ENCODE data around the gene LGALS3. TPM values are rescaled to one million over a fixed set of nuclear protein-coding genes. Genes with fewer than 3 reads are reported as not detected.

Gene LGALS3
- total RNA-seq, 2 experiments from 2014 or later: 88.3 to 138 TPM

DNA sequence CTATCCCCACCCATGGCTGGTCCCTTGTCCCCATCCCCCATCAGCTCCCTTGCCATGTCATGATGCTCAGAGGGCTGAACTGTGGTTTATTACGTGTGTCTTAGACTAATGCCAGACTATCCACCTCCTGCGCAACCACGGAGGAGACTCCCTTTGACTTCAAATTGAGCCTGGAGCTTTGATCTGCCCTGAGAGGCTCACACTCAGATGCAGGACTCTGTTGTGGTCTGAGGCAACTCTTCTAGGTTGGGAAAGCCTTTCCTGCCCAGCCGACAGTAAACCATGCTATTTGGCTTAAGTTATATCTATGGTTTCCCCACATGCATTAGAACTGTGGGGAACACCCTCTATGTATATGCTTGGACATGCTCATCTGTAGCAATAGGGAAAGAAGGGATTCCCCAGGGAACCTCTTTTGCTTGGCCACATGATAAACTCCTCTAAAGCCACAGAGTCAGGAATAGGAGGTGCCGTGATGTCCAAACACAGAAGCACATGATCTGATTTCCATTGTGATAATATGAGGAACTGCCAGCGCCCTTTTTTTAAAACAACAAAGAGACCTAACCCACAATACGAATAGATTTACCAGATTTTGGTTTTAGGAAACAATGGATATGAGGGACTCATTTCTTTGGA is 11.1 kb upstream of the LGALS3 start:
- no peaks in the 10 kb centered on the region for H3K9me3 Mint-ChIP-seq (ENCODE audit: low read depth)
- peaks cover 4% of the 10 kb centered on the region for H3K27me3 Mint-ChIP-seq
- CTCF ChIA-PET: interaction anchor here (1.0 to 1.4 kb wide), 7 partner anchors 10 to 25 kb away, joined by 3 to 9 read pairs (median 3); partner anchors contain the start of gene LGALS3
- H3K27ac Mint-ChIP-seq: no peak overlapping the region
- DNase-seq (no peak), ATAC-seq (no peak)
- peaks cover 4% of the 10 kb centered on the region for H3K4me1 Mint-ChIP-seq
- H3K4me3 Mint-ChIP-seq: no peak overlapping the region
- no peaks in the 10 kb centered on the region for H3K36me3 Mint-ChIP-seq

DNA sequence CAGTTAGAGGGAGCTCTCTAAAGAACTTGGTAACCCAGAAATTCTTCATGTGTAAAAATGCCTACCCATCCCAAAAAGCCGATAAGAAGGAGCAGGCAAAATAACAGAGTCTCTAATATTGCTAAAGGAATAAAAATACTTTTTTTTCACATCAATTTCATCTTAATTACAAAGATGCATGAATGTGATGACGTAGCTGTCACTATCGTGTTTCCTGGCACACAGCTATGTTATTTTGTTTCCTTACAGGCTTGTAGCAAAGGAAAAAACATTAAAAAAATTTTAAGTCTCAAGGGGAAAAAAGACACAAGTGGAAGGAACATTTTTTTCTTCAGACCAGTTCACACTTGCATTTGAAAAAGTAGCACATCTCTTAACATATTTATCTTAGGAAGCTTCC is 10.3 kb upstream of the LGALS3 start:
- H3K36me3 Mint-ChIP-seq: no peaks in the 10 kb centered on the region
- H3K27ac Mint-ChIP-seq: no peak overlapping the region
- H3K4me1 Mint-ChIP-seq: peaks cover 4% of the 10 kb centered on the region
- H3K27me3 Mint-ChIP-seq: peaks cover 4% of the 10 kb centered on the region
- no peak overlapping the region for H3K4me3 Mint-ChIP-seq
- no peaks in the 10 kb centered on the region for H3K9me3 Mint-ChIP-seq (ENCODE audit: low read depth)
- ATAC-seq (no peak), DNase-seq (no peak)
- CTCF ChIA-PET: interaction anchor here (1.0 to 1.4 kb wide), 7 partner anchors 10 to 21 kb away, joined by 3 to 9 read pairs (median 3); partner anchors contain the start of gene LGALS3

DNA sequence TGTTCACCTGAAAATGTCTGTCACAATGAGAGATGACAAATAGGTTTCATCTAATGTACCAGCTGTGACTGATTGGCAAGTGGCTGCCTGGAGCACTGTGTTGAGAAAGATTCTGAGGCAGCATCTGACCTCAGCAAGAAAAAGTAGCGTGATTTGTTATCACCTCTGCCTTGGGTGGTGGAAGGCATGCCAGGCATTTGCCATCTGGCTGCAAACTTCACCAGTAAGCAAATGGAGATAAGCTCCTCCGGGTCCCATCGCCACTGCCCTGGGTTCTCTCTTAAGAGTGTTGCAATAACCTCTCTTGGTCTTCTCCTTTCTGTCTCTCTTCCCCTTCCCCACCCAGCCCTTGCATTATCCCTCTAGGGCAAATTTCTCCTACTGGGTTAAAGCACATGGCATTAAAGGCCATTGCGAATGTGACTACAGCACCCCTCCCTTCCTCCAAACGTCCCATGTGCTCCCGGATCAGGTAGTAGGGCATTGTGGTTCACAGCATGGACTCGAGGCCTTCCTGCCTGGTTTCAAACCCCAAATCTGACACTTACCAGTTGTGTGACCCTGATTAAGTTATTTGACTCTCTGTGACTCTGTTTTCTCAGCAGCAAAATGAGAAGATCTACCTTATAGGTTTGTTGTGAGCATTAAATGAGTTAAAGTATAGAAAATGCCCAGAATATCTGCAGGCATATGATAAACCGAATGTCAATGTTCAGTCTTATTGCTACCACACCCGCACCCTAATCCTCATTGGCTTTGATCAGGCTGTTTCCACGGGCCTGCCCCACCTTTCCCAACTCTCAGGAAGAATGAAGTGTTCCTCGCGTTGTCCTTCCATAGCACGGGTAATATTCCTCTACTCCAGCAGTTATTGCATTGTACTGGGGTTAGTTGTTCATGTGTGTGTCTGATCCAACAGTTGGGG is 8.2 kb upstream of the LGALS3 start:
- CTCF ChIA-PET: no interaction called here
- Mint-ChIP-seq H3K36me3 (no peaks in the 10 kb centered on the region), H3K4me1 (peaks cover 21% of the 10 kb centered on the region), H3K27me3 (peaks cover 4% of the 10 kb centered on the region), H3K27ac (no peak overlapping the region), H3K4me3 (no peak overlapping the region), H3K9me3 (ENCODE audit: low read depth) (no peaks in the 10 kb centered on the region)
- no peak for DNase-seq
- no peak for ATAC-seq

DNA sequence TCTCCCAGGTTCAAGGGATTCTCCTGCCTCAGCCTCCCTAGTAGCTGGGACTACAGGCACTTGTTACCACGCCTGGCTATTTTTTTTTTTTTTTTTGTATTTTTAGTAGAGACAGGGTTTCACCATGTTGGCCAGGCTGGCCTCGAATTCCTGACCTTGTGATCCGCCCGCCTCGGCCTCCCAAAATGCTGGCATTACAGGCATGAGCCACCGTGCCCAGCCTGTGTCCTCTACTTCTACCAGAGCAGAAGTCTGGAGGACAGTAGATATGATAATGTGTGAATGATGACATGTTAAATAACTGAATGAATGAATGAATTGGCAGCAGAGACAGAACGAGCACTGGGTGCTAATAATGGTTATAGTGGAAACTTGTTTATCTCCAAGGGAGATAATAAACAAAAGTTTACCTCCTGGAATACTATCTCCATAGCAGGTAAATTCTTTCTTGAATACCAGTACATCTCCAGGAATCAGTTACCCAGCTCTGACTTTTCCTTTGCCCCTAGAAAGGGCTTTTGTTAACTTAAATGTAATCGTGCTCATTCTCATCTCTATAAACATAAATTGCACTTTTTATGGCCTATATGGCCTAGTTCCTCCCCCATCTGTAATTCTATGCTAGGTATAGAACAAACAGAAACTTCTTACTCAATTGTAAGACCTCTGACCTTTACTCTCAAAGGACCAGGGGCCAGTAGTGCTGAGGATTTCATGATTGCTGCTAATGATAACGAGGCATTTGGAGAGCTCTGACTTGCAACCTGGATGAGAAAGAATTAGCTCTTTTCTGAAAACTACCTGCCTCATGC is 7.2 kb upstream of the LGALS3 start:
- no peak for DNase-seq
- H3K9me3 Mint-ChIP-seq (ENCODE audit: low read depth): no peaks in the 10 kb centered on the region
- ATAC-seq: no peak
- H3K4me3 Mint-ChIP-seq: no peak overlapping the region
- CTCF ChIA-PET: interaction anchor here (0.9 to 1.2 kb wide), 2 partner anchors 14 to 22 kb away, joined by 3 read pairs; no protein-coding TSS in a partner anchor
- peaks cover 5% of the 10 kb centered on the region for H3K27me3 Mint-ChIP-seq
- no peaks in the 10 kb centered on the region for H3K36me3 Mint-ChIP-seq
- H3K4me1 Mint-ChIP-seq: peaks cover 30% of the 10 kb centered on the region
- H3K27ac Mint-ChIP-seq: no peak overlapping the region

DNA sequence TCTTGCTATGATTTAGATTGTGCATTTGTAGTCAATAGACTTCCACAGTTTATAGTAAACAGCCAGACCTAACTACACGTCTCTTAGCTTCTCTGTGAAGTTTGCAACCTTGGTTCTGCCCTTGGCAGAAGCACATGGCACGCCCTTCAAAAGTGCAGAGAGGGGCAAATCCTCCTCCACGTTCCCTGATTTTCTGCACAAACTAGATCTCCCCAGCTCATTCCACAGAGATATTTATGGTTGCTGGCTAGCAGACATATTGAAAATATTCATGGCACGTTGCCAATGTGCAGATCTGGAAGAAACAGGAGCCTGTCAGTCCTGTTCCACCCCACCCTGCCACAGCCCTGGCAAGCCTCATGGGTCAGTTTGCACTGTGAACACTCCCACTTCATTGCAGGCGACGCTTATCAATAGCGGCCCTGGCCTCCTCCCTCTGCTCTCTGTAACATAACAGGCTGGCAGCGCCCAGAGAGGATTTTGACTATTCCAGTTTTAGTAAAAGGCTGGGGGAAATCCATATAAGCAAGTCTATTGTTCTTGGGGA is 6.5 kb upstream of the LGALS3 start:
- CTCF ChIA-PET: interaction anchor here (0.9 to 1.2 kb wide), 2 partner anchors 15 to 23 kb away, joined by 3 read pairs; no protein-coding TSS in a partner anchor
- ATAC-seq: no peak
- no peak overlapping the region for H3K27ac Mint-ChIP-seq
- no peak overlapping the region for H3K4me3 Mint-ChIP-seq
- no peaks in the 10 kb centered on the region for H3K36me3 Mint-ChIP-seq
- DNase-seq: no peak
- peaks cover 32% of the 10 kb centered on the region for H3K4me1 Mint-ChIP-seq
- peaks cover 9% of the 10 kb centered on the region for H3K27me3 Mint-ChIP-seq
- no peaks in the 10 kb centered on the region for H3K9me3 Mint-ChIP-seq (ENCODE audit: low read depth)

DNA sequence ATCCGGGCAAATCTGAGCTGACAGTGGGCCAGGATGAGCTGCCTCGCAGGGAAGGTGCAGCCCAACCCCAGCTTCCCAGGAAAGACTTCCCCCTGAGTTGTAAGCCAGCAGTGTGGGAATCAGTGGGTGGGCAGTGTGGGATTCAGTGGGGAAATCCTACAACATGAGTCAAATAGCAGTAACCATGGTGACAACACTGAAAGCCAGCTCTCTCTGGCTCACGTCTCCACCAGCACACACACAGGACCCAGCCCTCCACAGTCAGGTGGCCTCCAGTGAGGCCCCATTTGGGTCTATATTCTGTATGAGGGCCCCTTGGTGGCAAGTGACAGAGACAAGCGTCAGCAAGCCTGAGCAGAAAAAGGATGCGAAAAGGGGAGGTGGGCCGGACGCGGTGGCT is 6.0 kb upstream of the LGALS3 start:
- Mint-ChIP-seq H3K27ac (no peak overlapping the region), H3K27me3 (peaks cover 9% of the 10 kb centered on the region), H3K36me3 (no peaks in the 10 kb centered on the region), H3K4me3 (no peak overlapping the region), H3K9me3 (ENCODE audit: low read depth) (no peaks in the 10 kb centered on the region), H3K4me1 (peaks cover 32% of the 10 kb centered on the region)
- CTCF ChIA-PET: interaction anchor here (1.0 to 1.2 kb wide), 3 partner anchors 12 to 23 kb away, joined by 3 to 4 read pairs (median 3); no protein-coding TSS in a partner anchor
- DNase-seq: no peak
- ATAC-seq: no peak

DNA sequence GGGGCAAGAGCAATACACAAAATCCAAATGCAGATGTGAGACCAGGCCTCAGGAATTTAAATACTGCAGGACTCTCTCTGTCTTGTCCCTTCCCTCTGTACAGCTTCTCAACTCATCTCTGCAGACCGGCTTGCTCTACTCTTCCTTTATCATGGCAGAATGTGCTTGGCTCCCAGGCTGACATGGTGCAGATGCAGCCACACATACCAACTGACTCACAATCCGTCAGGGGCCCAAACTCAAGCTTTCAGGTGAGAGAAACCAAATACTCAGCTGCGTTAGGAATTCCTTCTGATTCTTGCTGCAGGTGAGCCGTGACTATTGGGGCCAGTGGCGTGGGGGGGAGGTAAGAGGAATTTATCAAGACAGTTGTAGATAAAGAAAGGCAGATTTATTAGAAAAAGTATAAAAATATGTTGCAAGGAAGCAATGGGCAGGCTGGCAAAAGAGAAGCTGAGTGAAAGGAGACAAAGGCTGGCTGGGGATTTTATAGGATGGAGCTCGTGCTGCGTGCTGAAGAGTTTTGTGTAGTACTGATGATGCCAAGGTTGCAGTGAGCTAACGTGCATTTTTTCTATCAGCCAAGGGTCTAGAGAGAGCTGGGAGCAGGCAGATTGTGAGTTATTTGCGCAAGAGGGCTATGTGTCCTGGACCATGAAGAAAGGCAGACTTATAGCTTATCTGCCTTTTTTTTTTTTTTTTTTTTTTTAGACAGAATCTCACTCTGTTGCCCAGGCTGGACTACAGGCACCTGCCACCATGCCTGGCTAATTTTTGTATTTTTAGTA is 5.0 kb upstream of the LGALS3 start:
- Mint-ChIP-seq H3K4me3 (no peak overlapping the region), H3K27ac (no peak overlapping the region), H3K36me3 (no peaks in the 10 kb centered on the region), H3K27me3 (peaks cover 9% of the 10 kb centered on the region), H3K4me1 (peaks cover 35% of the 10 kb centered on the region), H3K9me3 (ENCODE audit: low read depth) (no peaks in the 10 kb centered on the region)
- no peak for ATAC-seq
- CTCF ChIA-PET: interaction anchor here (0.6 to 4.6 kb wide), 7 partner anchors 13 to 37 kb away, joined by 3 to 33 read pairs (median 4); no protein-coding TSS in a partner anchor
- DNase-seq: no peak

DNA sequence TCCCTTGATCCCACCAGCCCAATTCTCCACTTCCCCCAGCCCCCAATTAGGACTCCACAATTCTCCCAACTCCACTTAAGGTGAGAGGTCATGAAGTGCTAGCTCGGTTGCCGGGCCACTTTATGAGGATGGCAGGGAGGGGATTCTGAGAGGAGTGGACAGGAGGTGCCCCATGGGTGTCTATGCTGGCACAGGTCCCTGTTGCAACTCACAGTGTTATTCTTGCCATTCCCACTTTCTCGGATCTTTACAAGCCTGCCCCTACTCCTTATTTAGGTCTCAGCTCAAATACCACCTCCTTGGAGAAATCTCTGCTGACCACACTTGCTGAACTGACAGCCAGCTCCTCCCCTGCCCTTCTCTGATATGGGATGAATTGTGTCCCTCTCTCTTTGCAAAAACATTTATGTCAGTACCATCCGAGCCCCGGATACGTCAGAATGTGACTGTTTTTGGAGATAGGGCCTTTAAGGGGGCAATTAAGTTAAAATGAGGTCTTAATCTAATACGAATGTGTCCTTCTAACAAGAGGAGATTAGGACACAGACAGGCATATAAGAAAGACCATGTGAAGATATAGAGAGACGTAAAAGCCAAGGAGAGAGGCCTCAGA is 4.2 kb upstream of the LGALS3 start:
- peaks cover 37% of the 10 kb centered on the region for H3K4me1 Mint-ChIP-seq
- H3K4me3 Mint-ChIP-seq: no peak overlapping the region
- ATAC-seq (no peak), DNase-seq (no peak)
- peaks cover 6% of the 10 kb centered on the region for H3K27me3 Mint-ChIP-seq
- H3K27ac Mint-ChIP-seq: peak overlapping the region; percentile 55
- H3K9me3 Mint-ChIP-seq (ENCODE audit: low read depth): no peaks in the 10 kb centered on the region
- CTCF ChIA-PET: interaction anchor here (1.6 to 4.6 kb wide), 3 partner anchors 22 to 36 kb away, joined by 3 to 33 read pairs (median 6); no protein-coding TSS in a partner anchor
- peaks cover under 1% of the 10 kb centered on the region for H3K36me3 Mint-ChIP-seq

DNA sequence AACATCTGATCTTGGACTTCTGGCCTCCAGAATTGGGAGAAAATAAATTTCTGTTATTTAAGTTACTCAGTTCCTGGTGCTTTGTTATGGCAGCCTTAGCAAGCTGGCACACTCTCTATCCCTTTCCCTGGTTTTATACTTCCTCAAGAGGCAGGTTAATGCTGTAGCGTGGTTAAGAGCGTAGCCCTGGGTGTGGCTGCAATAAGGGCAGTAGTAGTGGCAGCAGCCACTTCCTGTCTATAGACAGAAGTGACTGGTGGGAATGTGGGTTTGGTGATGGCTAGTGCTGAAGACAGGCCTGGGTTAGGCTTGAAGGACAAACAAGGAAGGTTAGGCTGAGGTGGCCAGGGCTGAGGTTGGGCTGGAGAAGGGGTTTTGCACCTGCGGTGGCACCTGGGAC is 3.6 kb upstream of the LGALS3 start:
- Mint-ChIP-seq H3K9me3 (ENCODE audit: low read depth) (no peaks in the 10 kb centered on the region), H3K27ac (peak overlapping the region; percentile 55), H3K4me1 (peaks cover 41% of the 10 kb centered on the region), H3K27me3 (peaks cover 5% of the 10 kb centered on the region), H3K4me3 (no peak overlapping the region), H3K36me3 (peaks cover 4% of the 10 kb centered on the region)
- CTCF ChIA-PET: interaction anchor here (0.9 to 4.6 kb wide), 6 partner anchors 17 to 74 kb away, joined by 3 to 33 read pairs (median 4); partner anchors contain the start of gene MAPK1IP1L
- ATAC-seq (peak; percentile 42), DNase-seq (peak; percentile 80)

DNA sequence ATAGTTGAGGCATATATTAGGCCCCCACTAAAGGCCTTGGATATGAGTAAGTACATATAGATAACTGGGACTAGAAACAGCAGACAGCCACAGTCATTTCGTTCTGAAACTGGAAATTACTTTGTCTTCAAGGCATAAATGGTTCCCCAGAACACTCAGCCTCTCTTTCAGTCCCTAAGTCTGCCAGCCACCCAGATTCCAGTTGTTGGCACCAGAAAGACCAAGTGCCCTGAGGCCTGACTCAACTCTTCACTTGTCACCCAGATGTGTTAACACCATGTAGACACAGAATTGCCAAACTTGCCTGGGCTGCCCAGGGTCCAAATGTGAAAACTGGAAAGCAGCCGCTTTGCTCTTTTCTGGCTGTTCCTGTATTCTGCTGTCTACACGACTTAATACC is 3.0 kb upstream of the LGALS3 start:
- H3K27me3 Mint-ChIP-seq: peaks cover 5% of the 10 kb centered on the region
- peak overlapping the region; percentile 26 for H3K27ac Mint-ChIP-seq
- DNase-seq (no peak), ATAC-seq (no peak)
- H3K36me3 Mint-ChIP-seq: peaks cover 8% of the 10 kb centered on the region
- H3K4me1 Mint-ChIP-seq: peaks cover 45% of the 10 kb centered on the region
- H3K9me3 Mint-ChIP-seq (ENCODE audit: low read depth): no peaks in the 10 kb centered on the region
- H3K4me3 Mint-ChIP-seq: no peak overlapping the region
- CTCF ChIA-PET: interaction anchor here (0.9 to 4.6 kb wide), 5 partner anchors 16 to 75 kb away, joined by 3 to 33 read pairs (median 6); partner anchors contain the start of gene MAPK1IP1L

DNA sequence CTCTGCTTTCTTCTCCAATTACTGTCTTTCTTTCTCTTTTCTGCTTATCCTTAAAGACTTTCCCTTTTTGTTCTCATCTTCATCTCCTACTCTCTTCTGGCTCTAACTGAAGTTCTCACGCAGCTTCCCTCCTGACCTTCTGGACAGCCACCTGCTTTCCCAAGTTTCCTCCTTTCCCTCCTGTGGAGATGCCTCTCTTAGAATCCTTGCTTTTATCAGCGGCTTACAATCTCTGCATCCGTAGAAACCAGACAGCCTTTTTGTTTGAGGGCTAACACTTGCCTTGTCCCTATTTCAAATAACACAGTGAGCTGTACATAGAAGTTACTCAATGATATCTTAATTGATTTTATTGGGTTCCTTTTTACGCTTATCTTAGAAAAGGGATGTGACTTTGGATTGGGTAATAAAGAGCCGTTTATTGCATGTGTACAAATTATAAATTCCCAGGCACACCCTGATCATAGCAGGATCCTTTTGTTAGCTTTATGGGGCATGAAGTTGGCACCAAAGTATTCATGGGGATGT is 2.1 kb upstream of the LGALS3 start:
- no peak for DNase-seq
- ATAC-seq: no peak
- H3K4me1 Mint-ChIP-seq: peaks cover 55% of the 10 kb centered on the region
- peaks cover 17% of the 10 kb centered on the region for H3K36me3 Mint-ChIP-seq
- no peak overlapping the region for H3K4me3 Mint-ChIP-seq
- H3K27me3 Mint-ChIP-seq: peaks cover 5% of the 10 kb centered on the region
- H3K9me3 Mint-ChIP-seq (ENCODE audit: low read depth): no peaks in the 10 kb centered on the region
- peak overlapping the region; percentile 13 for H3K27ac Mint-ChIP-seq
- CTCF ChIA-PET: interaction anchor here (0.6 to 6.3 kb wide), 5 partner anchors 15 to 76 kb away, joined by 3 to 33 read pairs (median 9); partner anchors contain the start of gene MAPK1IP1L
